Measurements from ENCODE around the gene ZNF442.
"Not testable (repeated sequence)": the region's sequence is repeated elsewhere in the genome, so short reads cannot be mapped to it uniquely, and the experiment has no call there.

ZNF442 gene

GRCh38 chr19:12391148-12391547 lies 25.7 kb upstream of the ZNF442 start:
- not testable (repeated sequence) for H3K79me2 ChIP-seq (ENCODE audit: low read length); H3K9me2 ChIP-seq (replicated peaks; ENCODE audit: insufficient read depth, low read length); H3K27me3 ChIP-seq (replicated peaks; ENCODE audit: insufficient read depth, low read length); H3K27ac ChIP-seq (ENCODE audit: low read length); H3K4me1 ChIP-seq (ENCODE audit: low read length); H3K9ac ChIP-seq (ENCODE audit: low read length); H4K20me1 ChIP-seq (ENCODE audit: insufficient read depth, low read length); H3K4me2 ChIP-seq (ENCODE audit: low read depth, low read length); H3K9me3 ChIP-seq (replicated peaks; ENCODE audit: insufficient read depth, low read length); H3F3A ChIP-seq (ENCODE audit: insufficient read depth, low read length); DNase-seq; H3K36me3 ChIP-seq (replicated peaks; ENCODE audit: insufficient read depth, low read length); H3K4me3 ChIP-seq (ENCODE audit: low read length); H2AFZ ChIP-seq (ENCODE audit: low read length)

GRCh38 chr19:12386365-12386764 lies 20.9 kb upstream of the ZNF442 start:
- not testable (repeated sequence) for H2AFZ ChIP-seq (ENCODE audit: low read length); H3F3A ChIP-seq (ENCODE audit: insufficient read depth, low read length); H3K27ac ChIP-seq (ENCODE audit: low read length); H3K4me2 ChIP-seq (ENCODE audit: low read depth, low read length); H3K4me3 ChIP-seq (ENCODE audit: low read length); H3K27me3 ChIP-seq (replicated peaks; ENCODE audit: insufficient read depth, low read length); H3K4me1 ChIP-seq (ENCODE audit: low read length); H3K9me2 ChIP-seq (replicated peaks; ENCODE audit: insufficient read depth, low read length); H4K20me1 ChIP-seq (ENCODE audit: insufficient read depth, low read length); DNase-seq; H3K9ac ChIP-seq (ENCODE audit: low read length); H3K79me2 ChIP-seq (ENCODE audit: low read length); H3K36me3 ChIP-seq (replicated peaks; ENCODE audit: insufficient read depth, low read length); H3K9me3 ChIP-seq (replicated peaks; ENCODE audit: insufficient read depth, low read length)

GRCh38 chr19:12380444-12380737 lies 14.9 kb upstream of the ZNF442 start:
- no peak overlapping the region for H3K4me3 ChIP-seq (ENCODE audit: low read length)
- H3K27ac ChIP-seq (ENCODE audit: low read length), result no peak overlapping the region
- no peaks in the 10 kb centered on the region for H3K9me3 ChIP-seq (replicated peaks; ENCODE audit: insufficient read depth, low read length)
- H3K27me3 ChIP-seq (replicated peaks; ENCODE audit: insufficient read depth, low read length), result no peaks in the 10 kb centered on the region
- no peak overlapping the region for H3K9ac ChIP-seq (ENCODE audit: low read length)
- no peaks in the 10 kb centered on the region for H3F3A ChIP-seq (ENCODE audit: insufficient read depth, low read length)
- H3K79me2 ChIP-seq (ENCODE audit: low read length), result no peaks in the 10 kb centered on the region
- H3K9me2 ChIP-seq (replicated peaks; ENCODE audit: insufficient read depth, low read length), result no peaks in the 10 kb centered on the region
- no peaks in the 10 kb centered on the region for H4K20me1 ChIP-seq (ENCODE audit: insufficient read depth, low read length)
- no peaks in the 10 kb centered on the region for H3K4me1 ChIP-seq (ENCODE audit: low read length)
- TF ChIP-seq CTCF (IDR thresholded peaks at IDR 0.05; ENCODE audit: low read length) (no peak), EZH2 (optimal IDR thresholded peaks at IDR 0.05; ENCODE audit: low read depth, low read length) (no peak)
- no peak overlapping the region for H3K4me2 ChIP-seq (ENCODE audit: low read depth, low read length)
- no peak for DNase-seq
- H2AFZ ChIP-seq (ENCODE audit: low read length), result no peak overlapping the region
- H3K36me3 ChIP-seq (replicated peaks; ENCODE audit: insufficient read depth, low read length), result no peaks in the 10 kb centered on the region

- Histone ChIP-seq H3F3A (ENCODE audit: insufficient read depth, low read length) (no peaks in the 10 kb centered on the region), H3K36me3 (replicated peaks; ENCODE audit: insufficient read depth, low read length) (no peaks in the 10 kb centered on the region), H3K27me3 (replicated peaks; ENCODE audit: insufficient read depth, low read length) (no peaks in the 10 kb centered on the region), H3K4me2 (ENCODE audit: low read depth, low read length) (no peak overlapping the region), H3K9me3 (replicated peaks; ENCODE audit: insufficient read depth, low read length) (no peaks in the 10 kb centered on the region), H3K79me2 (ENCODE audit: low read length) (no peaks in the 10 kb centered on the region), H3K27ac (ENCODE audit: low read length) (no peak overlapping the region), H3K4me1 (ENCODE audit: low read length) (no peaks in the 10 kb centered on the region), H3K4me3 (ENCODE audit: low read length) (no peak overlapping the region), H3K9ac (ENCODE audit: low read length) (no peak overlapping the region), H2AFZ (ENCODE audit: low read length) (no peak overlapping the region), H3K9me2 (replicated peaks; ENCODE audit: insufficient read depth, low read length) (no peaks in the 10 kb centered on the region), H4K20me1 (ENCODE audit: insufficient read depth, low read length) (no peaks in the 10 kb centered on the region)
- DNase-seq, result no peak
- TF ChIP-seq EZH2phosphoT487 (IDR thresholded peaks at IDR 0.05; ENCODE audit: low read length), result no peak
- TF ChIP-seq CTCF (IDR thresholded peaks at IDR 0.05; ENCODE audit: low read length), result no peak
- no peak for TF ChIP-seq EZH2 (optimal IDR thresholded peaks at IDR 0.05; ENCODE audit: low read depth, low read length)
These were observed 14.4 kb upstream of the ZNF442 start for GRCh38 chr19:12379732-12380443.

Data from MM.1S (cell line).